NCI-H187 treated with DMSO at 0.1 percent for 48 hours (cell line): ENCODE measurements around the gene PHLDA3.

Experiments used
- DNase-seq: peaks from one replicate; lab custom pipeline; 2025; lab: John Stamatoyannopoulos, UW

PHLDA3 gene

DNA sequence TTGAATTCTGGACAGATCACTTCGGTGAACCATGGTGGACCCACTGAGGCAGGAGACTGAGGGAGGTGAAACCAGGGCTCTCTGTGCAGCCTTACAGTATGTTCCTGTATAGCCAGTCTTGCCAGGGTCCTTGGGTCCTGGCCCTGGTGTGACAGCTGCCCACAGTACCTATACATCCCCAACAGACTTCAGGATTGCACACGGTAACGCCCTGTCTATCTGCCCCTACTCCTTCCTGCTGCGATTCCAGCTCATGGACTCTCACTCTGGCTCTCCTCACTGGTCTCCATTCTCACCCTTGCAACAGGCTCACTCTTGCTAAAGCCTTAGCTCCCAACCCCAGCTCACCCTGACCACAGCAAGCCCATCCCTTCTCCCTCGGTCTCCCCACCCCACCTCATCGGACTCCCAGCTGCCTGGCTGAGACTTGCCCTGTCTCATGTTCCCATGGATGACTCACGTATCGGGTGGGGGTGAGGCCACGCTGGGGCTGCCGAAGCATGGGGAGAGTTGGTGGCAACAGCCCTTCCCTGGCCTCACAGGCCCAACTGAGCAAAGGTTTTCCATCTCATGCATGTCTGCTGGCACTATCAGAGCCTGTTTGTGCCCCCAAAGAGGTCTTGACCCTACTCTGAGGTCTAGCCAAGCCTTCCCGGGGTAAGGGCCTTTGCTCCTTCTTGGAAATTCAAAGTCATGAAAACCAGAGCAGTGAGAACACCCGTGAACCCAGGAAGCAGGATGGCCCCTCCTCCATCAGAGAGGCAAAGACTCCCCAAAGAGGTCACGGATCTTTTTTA, 7.1 kb downstream of the PHLDA3 start:
- no peak for DNase-seq

DNA sequence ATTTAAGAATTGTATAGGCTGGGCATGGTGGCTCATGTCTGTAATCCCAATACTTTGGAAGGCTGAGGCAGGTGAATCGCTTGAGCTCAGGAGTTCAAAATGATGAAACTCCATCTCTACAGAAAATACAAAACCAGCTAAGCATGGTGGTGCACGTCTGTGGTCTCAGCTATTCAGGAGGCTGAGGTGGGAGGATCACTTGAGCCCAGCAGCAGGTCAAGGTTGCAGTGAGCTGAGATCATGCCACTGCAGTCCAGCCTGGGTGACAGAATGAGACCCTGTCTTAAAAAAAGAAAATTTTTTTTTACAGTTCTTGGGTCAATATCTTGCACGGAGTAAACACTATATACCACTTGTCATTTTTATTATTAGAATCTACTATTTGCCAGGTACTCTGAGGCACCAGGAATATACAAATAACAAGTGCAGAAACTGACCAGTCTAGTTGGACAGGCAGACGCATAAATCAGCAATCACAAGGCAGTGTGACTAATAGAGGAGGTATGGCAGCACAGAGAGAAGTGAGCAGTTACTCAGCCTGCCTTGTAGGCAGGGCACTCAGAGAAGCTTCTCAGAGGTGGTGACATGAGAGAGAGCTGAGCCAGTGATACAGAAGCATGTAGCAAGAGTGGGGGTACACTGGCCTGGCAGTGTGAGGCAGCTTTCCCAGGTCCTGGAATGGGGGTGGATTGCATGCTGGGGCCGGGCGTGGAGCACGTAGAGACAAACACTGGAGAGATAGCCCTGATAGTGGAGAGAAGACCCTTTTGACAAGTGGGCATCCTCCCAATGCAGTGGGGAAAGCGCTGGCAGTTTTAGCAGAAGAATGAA, 8.0 kb downstream of the PHLDA3 start:
- no peak for DNase-seq

- DNase-seq = no peak
These were observed 9.2 kb downstream of the PHLDA3 start for GRCh38 chr1:201459775-201460174.

DNA sequence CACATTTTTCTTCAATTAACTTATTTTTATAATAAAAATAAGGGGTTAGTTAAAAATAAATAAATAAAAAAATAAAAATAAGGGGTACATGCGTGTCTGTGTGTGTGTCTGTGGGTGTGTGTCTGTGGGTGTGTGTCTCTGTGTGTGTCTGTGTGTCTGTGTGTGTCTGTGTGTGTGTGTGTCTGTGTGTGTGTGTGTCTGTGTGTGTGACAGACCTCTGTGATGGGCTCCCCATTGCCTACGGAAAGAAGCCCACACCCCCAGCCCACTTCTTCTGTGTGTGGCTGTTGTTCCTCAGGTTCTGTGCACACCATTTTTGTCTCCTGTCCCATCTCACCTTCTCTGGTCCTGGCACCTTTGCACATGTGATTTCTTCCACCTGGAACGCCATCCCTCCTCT, 9.9 kb downstream of the PHLDA3 start:
- no peak for DNase-seq

GRCh38 chr1:201457508-201457960, 11.5 kb downstream of the PHLDA3 start:
- no peak for DNase-seq

DNA sequence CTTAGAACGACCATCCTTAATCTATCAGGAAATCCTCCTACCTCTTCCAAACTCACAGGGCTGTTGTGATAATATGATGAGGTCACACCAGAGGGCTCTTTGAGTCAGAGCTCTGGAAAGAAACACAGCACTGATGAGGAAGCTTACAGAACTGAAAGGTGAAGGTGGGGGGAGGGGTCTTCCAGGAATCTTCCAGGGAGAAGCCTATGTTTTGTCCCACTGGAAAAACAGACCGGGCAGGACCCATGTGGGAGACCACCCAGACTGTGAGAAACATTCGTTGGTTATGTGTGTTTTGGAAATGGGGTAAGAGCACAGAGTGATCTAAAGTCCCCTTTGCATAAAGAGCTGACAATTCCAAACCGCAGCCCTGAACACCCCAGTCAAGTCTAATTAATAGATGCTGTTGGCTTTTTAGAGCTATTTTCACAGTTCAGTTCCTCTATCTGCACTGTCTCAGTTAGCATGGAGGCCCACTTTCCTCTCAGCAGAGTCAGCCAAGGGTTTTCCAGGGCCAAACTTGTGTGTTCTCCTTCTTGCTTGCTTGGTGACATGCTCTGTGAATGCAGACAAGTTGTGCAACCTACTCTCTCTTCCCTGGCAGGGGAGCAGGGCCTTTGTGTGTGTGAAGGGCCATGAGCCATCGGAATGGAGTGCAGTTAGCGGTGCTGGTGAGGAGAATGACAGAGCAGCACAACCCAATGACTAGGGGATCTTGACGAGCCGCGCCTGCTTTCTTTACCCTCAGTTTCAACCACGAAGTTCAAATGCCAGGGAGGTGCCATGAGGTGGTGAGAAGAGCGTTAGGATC, 12.3 kb downstream of the PHLDA3 start:
- DNase-seq = no peak

DNA sequence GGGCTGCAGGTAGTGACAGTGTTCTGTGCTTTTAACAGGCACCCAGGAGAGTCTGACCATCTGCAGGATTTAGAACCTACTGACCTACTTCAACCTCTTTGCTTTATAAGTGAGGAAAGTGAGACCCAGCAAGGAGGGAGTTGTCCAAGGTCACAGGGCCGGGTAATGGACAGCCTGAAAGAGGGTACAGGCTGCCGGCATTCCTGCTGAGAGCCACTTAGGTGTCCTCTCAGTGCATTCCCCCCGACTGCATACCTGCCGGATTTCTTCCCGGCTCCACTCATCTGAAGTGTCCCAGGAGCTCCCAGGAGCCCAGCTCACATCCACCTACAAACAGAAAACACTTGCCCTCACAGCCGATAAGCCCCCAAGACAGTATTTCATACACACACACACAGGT, 13.9 kb downstream of the PHLDA3 start:
- no peak for DNase-seq

DNA sequence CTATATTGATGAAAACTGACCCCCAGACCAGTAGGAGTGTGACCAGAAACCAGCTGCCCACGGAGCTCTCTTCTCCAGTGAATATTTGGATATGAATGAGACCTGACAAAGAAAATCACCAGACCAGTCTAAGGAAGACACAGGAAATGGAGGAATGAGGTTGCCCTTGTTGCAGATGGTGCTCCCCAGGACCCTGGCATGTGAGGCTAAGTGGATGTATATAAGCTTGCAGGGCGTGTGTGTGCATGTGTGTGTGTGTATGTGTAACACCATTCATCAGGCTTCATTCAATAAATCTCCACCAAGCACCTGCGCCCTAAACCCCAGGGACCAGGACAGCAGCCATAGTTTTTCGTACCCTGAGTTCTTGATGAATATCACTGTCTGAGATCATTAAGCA, 14.4 kb downstream of the PHLDA3 start:
- no peak for DNase-seq

GRCh38 chr1:201452866-201453265, 16.1 kb downstream of the PHLDA3 start:
- DNase-seq = no peak

- no peak for DNase-seq
These were observed 18.2 kb downstream of the PHLDA3 start for GRCh38 chr1:201450721-201451291.

DNA sequence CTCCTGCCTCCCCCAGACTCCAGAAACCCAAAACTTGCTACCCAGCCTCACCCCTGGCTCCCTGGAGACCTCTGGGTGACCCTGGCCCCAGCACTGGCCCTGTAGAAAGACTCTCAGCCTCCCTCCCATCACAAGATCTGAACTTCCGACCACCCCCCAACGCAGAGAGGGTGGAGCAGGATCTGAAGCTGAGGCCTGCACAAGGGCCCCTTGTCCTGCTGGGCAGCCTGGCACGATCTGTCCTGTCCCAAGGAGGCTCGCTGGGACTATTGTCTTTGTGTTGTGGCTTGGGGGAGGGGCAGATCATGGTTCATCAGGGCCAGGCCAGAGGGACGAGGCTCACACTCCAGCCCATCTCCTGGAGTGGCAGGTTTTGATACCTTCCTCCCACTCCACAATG, 20.0 kb downstream of the PHLDA3 start:
- DNase-seq = no peak

- no peak for DNase-seq
These were observed 20.8 kb downstream of the PHLDA3 start for GRCh38 chr1:201447903-201448871.

GRCh38 chr1:201445310-201445709, 23.7 kb downstream of the PHLDA3 start:
- DNase-seq = no peak

DNA sequence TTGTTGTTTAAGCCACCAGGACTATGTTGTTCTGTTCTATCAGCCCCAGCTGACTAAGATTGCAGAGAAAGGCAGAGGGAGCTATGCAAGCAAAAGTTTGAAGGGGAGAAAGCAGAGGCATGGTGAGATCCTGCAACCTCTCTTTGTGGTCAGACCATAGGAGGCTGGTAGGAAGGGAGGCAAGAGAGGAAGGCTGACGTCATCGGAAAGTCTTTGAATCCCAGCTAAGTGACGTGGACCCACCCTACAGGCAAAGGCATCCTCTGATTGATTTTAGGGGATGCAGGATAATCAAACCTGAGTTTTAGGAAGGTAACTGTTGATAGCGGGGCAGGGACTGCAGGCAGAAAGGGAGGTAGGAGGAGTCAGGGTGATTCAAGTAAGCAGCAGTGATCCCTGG, 24.2 kb downstream of the PHLDA3 start:
- no peak for DNase-seq

- DNase-seq = no peak
These were observed 25.2 kb downstream of the PHLDA3 start for GRCh38 chr1:201443747-201444146.

GRCh38 chr1:201436969-201437368, 32.0 kb downstream of the PHLDA3 start:
- DNase-seq = no peak

GRCh38 chr1:201436393-201436792, 32.6 kb downstream of the PHLDA3 start:
- DNase-seq = no peak

GRCh38 chr1:201434266-201434665, 34.7 kb downstream of the PHLDA3 start:
- DNase-seq = no peak

DNA sequence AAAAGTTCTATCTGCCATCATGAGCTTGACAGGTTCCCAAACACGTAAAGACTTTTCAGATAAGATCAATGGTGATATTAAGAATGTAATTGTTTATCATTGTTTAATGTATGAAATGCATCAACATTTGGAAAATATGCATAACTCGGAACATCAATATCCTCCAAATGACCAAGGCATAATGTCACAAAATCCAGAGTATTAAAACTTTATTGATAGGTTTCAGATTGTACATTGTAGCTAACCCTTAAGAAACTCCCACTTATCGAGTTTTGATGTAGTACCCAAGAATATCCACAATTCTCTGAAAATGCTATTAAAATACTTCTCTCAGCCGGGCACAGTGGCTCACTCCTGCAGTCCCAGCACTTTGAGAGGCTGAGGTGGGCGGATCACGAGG, 35.4 kb downstream of the PHLDA3 start:
- no peak for DNase-seq

- no peak for DNase-seq
These were observed 38.2 kb downstream of the PHLDA3 start for GRCh38 chr1:201430776-201431175.
